Esophagus squamous epithelium (tissue), 4 donors: ENCODE results near the gene POU6F2.

Experiments
- POLR2A ChIP-seq, 4 donors: fragments of 450-650 bp; IDR thresholded peaks; one replicate each; pipeline ENCODE4 v1.6.1; 2017; ENCODE audit warnings: antibody characterized with exemption in 4 of 4, mild to moderate bottlenecking in 4 of 4, moderate library complexity in 3 of 4
- TF ChIP-seq, protein P1 (sequence below), 6 experiments: fragments of 450-650 bp in 4 of 6; fragments of 200-600 bp in 2 of 6; sonication (generic) in 2 of 6; IDR thresholded peaks; one replicate each; pipeline ENCODE4 v1.5.1; 2016 to 2019; ENCODE audit warnings: antibody characterized with exemption in 6 of 6, mild to moderate bottlenecking in 4 of 6, moderate library complexity in 4 of 6

DNA sequence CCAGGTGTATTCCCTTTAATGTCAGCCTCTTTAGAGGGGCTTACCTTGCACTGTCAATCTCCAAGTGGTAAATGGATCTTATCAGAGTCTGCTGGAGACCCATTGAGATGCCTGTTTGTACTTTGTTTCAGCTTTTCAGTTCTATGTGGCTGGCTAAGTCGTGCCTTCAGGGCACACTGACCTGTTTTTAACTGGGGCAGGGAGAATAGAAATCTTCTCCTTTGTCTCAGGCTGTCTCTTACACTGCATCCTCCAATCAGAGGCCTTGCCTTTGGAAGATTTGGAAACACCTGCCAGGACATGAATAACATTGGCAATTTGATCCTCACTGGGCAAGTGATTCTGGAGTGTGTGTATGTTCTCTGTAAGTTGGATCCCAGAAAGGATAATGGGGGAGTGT is 65.0 kb downstream of the POU6F2 start:
- no peak for TF ChIP-seq POLR2A (IDR thresholded peaks at IDR 0.05)
- TF ChIP-seq, protein P1, sequence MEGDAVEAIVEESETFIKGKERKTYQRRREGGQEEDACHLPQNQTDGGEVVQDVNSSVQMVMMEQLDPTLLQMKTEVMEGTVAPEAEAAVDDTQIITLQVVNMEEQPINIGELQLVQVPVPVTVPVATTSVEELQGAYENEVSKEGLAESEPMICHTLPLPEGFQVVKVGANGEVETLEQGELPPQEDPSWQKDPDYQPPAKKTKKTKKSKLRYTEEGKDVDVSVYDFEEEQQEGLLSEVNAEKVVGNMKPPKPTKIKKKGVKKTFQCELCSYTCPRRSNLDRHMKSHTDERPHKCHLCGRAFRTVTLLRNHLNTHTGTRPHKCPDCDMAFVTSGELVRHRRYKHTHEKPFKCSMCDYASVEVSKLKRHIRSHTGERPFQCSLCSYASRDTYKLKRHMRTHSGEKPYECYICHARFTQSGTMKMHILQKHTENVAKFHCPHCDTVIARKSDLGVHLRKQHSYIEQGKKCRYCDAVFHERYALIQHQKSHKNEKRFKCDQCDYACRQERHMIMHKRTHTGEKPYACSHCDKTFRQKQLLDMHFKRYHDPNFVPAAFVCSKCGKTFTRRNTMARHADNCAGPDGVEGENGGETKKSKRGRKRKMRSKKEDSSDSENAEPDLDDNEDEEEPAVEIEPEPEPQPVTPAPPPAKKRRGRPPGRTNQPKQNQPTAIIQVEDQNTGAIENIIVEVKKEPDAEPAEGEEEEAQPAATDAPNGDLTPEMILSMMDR (IDR thresholded peaks at IDR 0.05) = no peak
